Ecto neural progenitor cell (in vitro differentiated cells): Measurements from ENCODE around the gene SPAG17.

ENCODE experiments used
- DNase-seq: peaks from one replicate; pipeline ENCODE4 v3.0.0-alpha.2; 2018; ENCODE audit warnings: low spot score

The SPAG17 gene

GRCh38 chr1:118118873-118119463 lies 66.1 kb downstream of the SPAG17 start:
- DNase-seq = no peak

- no peak for DNase-seq
Observed at GRCh38 chr1:118118469-118118868, 66.6 kb downstream of the SPAG17 start.

GRCh38 chr1:118117521-118117920 lies 67.5 kb downstream of the SPAG17 start:
- no peak for DNase-seq

GRCh38 chr1:118116909-118117308 lies 68.1 kb downstream of the SPAG17 start:
- no peak for DNase-seq

GRCh38 chr1:118116401-118116800 lies 68.6 kb downstream of the SPAG17 start:
- DNase-seq = no peak

- no peak for DNase-seq
Observed at GRCh38 chr1:118115567-118116295, 69.3 kb downstream of the SPAG17 start.

DNA sequence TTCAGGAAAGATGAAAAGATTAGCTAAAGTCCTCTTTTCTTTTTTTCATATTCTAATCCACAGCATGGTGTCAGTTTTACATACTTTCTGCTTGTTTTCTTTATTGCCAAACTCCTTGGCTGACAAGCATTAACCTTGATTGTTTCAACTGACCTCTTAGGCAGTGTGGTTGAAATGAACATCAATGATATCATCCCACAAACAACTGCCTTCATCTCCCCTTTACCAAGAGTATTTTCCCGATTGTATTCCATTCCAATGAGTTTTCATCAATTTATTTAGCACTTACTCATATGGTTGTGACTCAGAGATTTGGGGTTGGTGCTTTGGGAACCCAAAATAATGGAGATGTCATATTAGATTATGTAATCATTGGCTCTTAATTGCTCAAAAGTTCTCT lies 71.8 kb downstream of the SPAG17 start:
- DNase-seq = no peak

DNA sequence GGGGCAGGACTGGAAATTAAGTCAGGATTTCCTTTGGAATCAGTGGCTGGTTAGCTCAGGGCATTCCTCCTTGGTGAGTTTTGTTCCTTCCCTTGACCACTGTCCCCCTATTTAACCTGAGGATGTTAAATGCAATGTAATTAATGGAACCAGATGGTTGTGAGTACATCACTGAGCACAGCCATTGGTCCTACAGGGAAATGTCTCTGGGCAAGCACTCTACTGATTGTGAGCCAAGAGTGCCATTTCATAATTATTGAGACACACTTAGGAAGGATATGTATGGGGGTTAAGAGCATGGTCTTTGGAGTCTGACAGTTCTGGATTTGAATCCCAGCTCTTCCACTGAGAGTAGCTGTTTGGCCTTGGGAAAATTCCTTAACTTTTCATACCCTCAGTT lies 74.4 kb downstream of the SPAG17 start:
- DNase-seq = no peak

GRCh38 chr1:118104951-118105350 lies 80.1 kb downstream of the SPAG17 start:
- no peak for DNase-seq

DNA sequence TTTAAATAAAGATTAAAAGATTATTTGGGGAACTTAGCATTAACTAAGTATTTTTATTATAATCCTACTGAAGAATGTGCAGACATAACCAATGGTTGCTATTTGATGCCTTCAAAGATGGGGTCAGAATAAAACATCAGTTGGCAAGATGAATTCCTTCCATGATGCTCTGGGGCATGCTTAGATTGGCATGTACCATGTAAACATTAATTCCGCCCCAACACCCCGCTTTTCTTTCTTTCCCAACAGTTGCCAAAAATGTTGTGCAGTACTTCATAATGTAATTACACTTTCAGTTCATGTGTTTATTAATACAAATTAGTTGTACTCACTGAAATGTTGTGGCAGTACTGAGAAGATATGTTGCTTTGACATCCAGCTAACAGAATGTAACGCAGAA lies 82.6 kb downstream of the SPAG17 start:
- no peak for DNase-seq

GRCh38 chr1:118101999-118102398 lies 83.0 kb downstream of the SPAG17 start:
- DNase-seq = no peak

DNA sequence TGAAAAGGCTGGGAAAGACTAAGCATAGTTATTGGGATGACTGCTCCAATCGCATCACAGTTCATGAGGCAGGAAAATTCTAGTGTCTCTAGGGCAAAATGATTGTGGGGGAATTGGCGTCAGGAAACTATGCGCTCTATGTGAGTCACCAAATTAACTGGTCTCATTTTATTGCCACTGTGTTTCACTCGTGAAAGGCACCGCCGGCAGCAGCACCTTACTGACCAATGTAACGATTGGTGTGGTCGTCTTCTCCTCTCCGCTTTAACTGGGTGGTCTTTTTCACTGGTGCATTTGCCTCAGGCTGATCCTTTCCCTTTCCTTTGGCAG lies 83.5 kb downstream of the SPAG17 start:
- DNase-seq = no peak

DNA sequence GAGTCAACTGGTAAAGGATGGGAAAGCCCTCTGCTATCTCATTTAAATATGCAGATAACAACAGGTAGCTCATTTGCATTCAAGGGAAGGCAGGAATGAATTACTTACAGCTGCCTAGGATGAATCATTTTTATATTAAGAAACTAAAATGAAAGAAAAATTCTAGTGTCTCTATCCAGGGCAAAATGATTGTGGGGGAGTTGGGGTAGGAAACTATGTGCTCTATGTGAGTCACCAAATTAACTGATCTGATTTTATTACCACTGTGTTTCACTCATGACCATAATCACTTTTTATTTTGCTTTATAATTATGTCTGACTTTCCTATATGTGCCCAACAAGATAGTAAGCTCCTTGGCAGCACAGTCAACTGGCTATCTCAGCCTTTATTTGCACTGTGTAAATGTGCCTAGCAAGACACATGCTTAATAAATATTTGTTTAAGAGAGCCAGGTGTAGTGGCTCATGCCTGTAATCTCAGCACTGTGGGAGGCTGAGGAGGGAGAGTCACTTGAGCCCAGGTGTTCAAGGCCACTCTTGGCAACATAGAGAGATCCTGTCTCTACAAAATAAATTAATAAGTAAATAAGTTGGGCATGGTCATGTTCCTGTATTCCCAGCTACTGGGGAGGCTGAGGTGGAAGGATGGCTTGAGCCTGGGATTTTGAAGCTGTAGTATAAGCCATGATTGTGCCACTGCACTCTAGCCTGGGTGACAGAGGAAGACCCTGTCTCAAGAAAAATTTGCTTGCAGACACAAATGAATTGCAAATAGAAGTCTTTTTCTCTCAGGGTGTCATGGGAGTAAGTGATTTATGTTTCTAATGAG lies 84.1 kb downstream of the SPAG17 start:
- no peak for DNase-seq

DNA sequence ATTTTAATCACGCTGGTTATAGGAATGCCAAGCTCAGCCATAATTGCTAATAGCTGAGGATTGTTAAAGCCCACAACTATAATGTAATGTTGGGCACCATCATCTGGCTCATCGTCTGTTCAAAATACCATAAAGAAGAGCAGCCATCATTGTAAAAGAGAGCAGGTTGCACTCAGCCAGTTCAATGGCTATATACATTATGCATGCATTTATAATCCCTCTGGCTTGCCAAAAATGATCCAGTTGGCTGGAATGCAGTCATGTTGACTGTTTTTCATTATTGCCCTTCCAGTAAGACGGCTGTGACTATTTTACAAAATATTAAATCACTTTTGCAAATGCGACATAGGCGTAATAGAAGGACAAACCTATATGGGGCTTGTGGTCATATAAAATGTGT lies 85.3 kb downstream of the SPAG17 start:
- no peak for DNase-seq

DNA sequence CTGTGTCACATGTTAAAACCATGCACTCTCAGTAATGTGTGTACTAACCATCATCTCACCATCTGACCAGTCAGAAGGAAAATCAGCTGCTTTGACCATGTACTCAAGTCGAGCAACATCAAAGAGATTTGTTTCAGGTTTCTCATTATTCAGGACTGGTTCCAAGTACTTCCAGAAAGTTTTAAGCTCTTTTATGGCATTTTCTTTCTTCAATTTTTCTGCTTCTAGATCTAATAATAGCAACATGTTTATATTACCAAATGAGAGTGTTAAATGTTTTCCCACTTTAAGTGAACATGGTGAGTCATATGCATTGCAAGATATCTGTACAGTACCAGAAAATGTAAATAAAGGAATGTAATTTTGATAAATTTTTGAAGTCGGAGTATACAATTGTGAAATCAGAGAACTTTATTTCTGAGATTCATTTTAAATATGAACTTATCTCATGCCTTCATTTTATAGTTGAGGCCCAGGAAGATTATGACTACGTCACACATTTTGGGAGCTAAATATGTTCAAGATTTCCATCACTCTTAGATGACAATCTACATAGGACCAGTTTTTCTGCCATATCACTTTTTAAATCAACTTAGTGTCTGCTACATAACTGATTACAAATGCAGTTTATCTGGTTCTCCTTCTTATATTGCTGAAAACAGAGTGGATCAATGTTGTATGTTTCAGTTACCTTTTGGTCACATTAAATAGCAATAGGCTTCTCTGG lies 87.2 kb downstream of the SPAG17 start:
- DNase-seq = no peak

DNA sequence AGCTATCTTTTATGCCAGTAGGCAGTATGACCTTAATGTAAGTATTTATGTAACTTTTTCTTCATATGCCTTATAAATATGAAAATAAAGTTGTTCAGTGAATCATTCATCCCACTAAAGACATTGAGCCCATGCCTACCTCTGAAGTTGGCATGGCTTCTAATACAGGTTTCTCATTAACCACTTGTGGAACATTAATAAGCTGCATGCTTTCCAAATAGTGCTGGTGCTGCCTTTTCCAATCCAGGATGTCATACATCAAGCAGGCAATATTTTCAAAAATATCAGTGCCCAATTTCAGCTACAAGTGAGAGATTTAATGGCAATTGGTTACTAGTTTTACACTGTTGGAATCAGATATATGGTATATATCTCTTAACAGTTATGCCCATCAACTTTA lies 92.0 kb downstream of the SPAG17 start:
- no peak for DNase-seq

GRCh38 chr1:118090130-118090529 lies 94.9 kb downstream of the SPAG17 start:
- DNase-seq = no peak

DNA sequence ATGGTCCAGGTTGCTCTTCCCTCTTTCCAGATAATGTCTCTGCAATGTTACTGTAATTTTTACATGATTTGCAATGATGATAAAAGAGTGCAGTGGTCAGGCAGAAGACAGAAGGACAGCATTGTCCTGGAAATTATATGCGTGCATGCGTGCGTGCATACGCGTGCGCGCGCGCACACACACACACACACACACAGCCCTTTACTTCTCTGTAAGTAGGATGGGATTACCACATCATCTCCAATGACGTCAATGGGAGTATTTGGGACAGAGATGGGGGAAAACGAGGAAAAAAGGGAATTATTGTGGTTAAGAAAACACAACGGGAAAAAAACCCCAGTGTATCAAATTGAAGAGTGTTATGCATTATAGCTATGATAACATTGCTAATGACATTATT lies 99.7 kb downstream of the SPAG17 start:
- no peak for DNase-seq

GRCh38 chr1:118084400-118084799 lies 100.6 kb downstream of the SPAG17 start:
- no peak for DNase-seq

- no peak for DNase-seq
Observed at GRCh38 chr1:118082984-118083383, 102.0 kb downstream of the SPAG17 start.

- no peak for DNase-seq
Observed at GRCh38 chr1:118081387-118081786, 103.6 kb downstream of the SPAG17 start.

- no peak for DNase-seq
Observed at GRCh38 chr1:118077331-118078045, 107.5 kb downstream of the SPAG17 start.
